Astrocyte of the hippocampus (primary cell): ENCODE data around the gene DLG2.
"Not testable (repeated sequence)": the region's sequence is repeated elsewhere in the genome, so short reads cannot be mapped to it uniquely, and the experiment has no call there.

Source experiments
- DNase-seq: peaks from one replicate; pipeline ENCODE4 v3.0.0; 2011; ENCODE audit warnings: low read depth, low spot score

DLG2 gene

DNA sequence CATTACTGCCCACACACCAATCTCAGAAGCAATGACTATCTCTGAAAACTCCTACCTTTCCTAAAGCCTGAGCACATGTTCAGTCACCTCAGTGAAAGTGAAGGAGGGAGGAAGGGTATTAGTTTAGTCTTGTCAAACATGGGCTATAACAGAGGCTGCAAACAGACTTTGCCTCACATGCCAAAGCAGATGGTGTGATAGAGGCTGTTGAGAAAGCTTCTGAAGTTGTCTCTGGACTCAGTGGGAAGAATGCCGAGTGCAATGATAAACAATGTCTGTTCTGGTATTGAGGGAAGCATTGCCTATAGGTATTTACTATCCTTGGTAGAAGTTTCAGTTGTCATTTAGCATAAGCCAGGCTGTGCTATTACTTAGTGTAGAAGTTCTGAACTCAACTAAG is 2026.5 kb downstream of the DLG2 start:
- no peak for DNase-seq

- peak; percentile 8 for DNase-seq
These were observed 2028.1 kb downstream of the DLG2 start for GRCh38 chr11:83599066-83599465.

DNA sequence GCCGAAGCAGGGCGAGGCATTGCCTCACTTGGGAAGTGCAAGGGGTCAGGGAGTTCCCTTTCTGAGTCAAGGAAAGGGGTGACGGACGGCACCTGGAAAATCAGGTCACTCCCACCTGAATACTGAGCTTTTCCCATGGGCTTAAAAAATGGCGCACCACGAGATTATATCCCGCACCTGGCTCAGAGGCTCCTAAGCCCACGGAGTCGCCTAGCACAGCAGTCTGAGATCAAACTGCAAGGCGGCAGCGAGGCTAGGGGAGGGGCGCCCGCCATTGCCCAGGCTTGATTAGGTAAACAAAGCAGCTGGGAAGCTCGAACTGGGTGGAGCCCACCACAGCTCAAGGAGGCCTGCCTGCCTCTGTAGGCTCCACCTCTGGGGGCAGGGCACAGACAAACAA is 2039.3 kb downstream of the DLG2 start:
- DNase-seq = not testable (repeated sequence)

GRCh38 chr11:83583757-83584366 is 2043.3 kb downstream of the DLG2 start:
- DNase-seq = peak; percentile 61

DNA sequence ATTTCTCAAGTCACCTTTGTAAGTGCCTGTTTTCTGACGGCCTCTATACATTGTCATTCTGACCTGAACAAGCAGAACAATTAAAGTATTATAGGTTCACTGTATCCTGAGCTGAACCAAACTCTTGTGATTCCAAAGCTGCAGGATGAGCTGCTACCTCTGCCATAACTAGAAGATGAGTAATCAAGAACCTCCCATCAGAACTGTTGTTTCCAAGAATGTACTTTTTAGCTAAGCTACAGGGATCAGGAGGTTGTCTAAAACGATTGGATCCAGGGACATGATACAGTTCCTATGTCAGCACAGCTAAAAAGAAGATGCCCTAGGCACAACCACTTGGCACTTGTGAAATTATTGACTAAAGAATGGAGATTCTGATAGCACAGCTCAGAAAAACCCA is 2052.6 kb downstream of the DLG2 start:
- peak; percentile 16 for DNase-seq

DNA sequence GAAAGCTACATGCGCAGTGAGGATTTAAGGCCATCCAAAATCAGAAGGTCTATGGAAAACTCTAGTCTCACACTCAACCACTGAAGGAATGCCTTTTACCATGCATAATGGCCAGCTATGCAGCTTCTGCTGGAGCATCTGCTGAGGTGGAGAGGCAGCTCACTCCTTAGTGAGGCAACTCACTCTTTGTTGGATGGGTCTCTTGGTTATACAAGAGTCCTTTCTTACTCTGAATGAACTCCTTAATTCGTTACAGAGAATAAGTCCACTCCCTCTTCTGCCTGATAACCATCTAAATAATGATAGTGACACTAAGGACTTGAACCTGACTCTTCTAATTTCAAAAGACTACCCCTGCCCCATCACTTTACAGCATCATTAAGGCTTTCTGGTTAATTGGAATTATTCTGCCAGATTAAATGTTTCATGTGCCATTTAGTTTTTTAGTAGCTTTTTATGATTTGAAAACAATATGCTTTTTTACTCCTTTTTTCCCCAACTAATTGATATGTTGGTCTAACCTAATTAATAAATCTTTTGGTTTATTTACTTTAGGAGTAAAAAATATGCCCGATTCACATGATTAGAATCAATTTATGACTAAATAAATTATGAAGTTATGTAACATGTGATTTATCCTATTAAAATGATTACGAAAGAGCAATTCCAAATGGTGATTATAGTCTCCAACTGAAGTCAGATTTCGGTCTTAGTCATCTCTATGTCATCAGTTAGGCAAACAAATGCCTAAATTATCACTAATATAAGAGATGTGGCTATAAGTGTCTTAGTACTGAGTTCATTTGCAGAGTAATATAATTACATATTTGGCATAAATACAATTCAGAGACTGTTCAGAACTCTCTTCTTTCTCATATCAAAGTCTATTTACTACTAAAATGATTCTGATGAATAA is 2054.3 kb downstream of the DLG2 start:
- DNase-seq = no peak

GRCh38 chr11:83571302-83571701 is 2055.8 kb downstream of the DLG2 start:
- DNase-seq = peak; percentile 10

- no peak for DNase-seq
These were observed 2057.9 kb downstream of the DLG2 start for GRCh38 chr11:83569134-83569805.

GRCh38 chr11:83568516-83568915 is 2058.6 kb downstream of the DLG2 start:
- no peak for DNase-seq

DNA sequence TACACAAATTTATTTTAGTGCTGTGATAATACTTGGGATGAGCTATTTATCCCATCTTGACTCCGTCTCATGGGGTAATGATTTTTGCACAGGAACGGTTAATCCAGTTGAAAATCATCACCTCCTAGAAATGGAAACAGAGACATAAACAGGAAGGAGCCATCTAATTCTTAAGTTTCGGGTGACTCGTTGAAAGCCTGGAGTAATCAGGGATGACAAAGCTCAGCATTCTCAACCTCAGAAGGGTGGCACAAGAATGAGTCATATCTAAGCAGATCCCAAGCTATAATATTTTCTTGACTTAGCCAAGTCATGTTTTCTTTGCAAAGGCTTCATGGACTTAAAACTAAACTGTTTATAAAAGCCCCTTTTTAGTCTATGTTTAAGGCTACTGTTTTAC is 2060.2 kb downstream of the DLG2 start:
- DNase-seq = peak; percentile 56

DNA sequence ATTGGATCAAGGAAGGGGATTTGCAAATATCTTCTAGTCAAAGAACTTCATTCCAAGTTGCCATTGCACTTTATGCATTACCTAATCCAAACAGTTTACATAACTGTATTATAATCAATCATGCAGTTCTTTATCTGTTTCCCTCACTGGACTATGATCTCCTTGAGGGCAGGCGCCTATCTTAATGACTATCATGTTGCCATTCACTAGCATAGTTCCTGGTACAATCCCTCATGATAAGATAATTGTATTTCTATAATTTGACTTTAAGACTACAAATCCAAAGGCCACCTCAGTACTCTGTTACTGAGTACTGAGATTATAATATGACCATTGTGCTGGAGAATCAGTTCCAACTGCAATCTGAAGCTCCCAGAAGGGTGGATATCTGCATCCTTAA is 2062.3 kb downstream of the DLG2 start:
- no peak for DNase-seq

- DNase-seq = no peak
These were observed 2068.9 kb downstream of the DLG2 start for GRCh38 chr11:83558281-83558680.

GRCh38 chr11:83557653-83558052 is 2069.5 kb downstream of the DLG2 start:
- no peak for DNase-seq

DNA sequence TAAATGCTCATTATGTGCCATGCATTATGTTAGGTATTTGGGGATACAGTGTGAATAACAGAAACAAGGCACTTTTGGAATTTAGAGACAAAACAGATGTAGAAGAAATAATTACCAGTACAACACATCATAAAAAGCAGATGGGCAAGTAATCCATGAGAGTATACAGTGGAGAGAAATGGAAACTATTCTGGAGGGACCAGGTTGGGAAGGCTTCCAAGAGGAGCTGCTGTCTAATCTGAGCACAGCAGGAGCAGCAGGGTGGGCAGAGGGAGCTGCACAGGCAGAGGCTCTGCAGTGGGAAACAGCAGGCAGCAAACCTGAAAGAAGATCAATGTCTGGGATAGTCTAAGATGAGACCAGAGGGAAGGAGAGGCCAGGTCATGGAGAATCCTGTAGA is 2072.3 kb downstream of the DLG2 start:
- no peak for DNase-seq

DNA sequence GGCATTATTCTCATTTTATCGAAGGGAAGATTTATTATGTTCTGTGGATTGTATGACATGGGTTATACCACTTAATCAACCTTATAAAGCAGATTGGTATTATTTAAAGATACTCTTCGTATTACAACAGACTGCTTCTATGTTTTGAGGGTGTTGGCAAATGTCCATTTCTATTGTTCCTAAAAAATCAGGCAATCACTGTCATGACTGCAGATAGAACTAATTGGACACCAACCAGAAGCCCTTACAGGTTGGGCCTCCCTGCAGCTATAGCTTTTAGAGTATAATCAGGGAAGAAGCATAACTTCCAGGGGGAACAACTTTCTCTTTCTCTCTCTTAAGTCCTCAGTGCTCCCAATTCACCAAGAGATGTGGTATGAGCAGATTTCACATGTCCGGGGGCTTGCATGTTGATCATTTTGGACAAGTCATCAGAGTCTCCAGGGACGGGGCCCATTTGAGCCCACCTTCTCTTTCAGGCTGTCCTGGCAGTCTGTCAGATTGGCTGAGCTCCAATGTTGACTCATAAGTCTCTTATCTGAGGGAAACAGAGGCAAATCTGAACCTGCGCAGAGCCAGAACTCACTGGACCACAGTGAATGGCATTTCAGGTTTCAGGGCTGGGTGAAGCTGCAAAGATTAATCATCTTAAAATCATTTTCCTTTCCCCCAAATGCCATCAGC is 2077.0 kb downstream of the DLG2 start:
- DNase-seq = peak; percentile 15

DNA sequence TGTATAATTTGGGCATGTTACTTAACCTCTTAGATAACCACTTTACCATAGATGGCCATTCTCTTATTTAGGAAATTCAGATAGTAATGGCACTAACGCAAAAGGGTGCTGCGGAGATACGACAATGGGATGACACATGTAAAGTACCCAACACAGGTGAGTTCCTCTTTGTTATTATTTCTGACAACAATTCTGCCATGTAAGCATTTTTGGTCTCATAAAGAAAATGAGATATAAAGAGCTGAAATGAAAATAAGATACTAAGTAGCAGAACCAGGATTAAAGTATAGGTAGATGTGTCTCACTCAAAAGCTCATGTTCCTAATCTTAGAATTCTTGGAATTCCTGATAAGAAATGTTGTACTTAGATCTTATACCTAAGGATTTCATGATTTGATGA is 2080.8 kb downstream of the DLG2 start:
- DNase-seq = no peak

- no peak for DNase-seq
These were observed 2081.5 kb downstream of the DLG2 start for GRCh38 chr11:83545494-83546260.

- DNase-seq = no peak
These were observed 2082.3 kb downstream of the DLG2 start for GRCh38 chr11:83544846-83545245.

- DNase-seq = no peak
These were observed 2083.3 kb downstream of the DLG2 start for GRCh38 chr11:83543706-83544439.

DNA sequence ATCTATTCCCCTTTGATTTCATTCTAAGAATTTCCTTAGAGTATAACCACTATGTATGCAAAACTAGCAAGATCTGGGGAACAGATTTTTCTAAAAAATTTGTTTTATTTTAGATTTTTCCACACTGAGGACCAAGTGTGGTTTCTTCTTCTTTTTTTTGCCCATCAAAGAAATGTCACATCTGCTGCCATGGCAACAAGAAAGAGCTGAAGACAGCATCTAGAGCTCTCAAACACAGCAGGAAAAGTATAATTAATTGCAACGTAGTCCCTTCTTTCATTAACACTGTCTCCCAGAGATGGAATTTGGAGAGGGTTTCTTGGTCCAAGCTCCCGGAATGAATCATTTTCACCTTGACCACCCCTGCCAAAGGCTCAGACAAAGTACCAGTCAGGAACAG is 2084.3 kb downstream of the DLG2 start:
- no peak for DNase-seq

- no peak for DNase-seq
These were observed 2086.4 kb downstream of the DLG2 start for GRCh38 chr11:83540728-83541127.
